Right kidney (tissue), 1 donor: Measurements from ENCODE around the gene PCDHGA8.
A peak's percentile ranks its signal among the peaks of the same experiment; 100 is the strongest.
"Not testable (repeated sequence)": the region's sequence is repeated elsewhere in the genome, so short reads cannot be mapped to it uniquely, and the experiment has no call there.

Experiments used
- DNase-seq: peaks from one replicate; pipeline ENCODE4 v3.0.0-alpha.2; 2016

PCDHGA8 gene

DNA sequence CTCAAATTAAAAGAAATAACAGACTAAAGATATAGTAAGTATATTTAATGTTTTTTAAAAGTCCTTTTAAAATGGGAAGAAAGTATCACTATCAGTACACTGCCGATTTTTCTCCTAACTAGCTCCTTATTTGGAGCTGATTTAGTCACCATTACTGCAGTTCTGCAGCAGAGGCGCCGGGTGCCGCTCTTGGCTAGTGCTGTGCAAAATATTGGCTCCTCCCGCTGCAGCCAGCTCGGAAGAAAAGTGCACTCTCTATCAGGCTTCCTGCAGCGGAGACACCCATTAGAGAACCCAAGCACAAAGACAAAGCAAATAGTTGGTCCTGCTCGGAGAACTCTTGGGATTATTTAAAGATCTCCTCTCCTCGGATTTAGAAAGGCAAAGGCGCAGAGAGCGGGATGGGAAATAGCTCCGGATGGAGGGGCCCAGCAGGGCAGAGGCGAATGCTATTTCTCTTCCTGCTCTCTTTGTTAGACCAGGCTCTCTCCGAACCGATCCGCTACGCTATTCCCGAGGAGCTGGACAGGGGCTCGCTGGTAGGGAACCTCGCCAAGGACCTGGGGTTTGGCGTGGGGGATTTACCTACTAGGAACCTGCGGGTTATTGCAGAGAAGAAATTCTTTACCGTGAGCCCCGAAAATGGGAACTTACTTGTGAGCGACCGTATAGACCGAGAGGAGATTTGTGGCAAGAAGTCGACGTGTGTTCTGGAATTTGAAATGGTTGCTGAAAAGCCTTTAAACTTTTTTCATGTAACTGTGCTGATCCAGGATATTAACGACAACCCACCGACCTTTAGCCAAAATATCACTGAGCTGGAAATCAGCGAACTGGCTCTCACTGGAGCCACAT lies 22.2 kb upstream of the PCDHGA8 start, which contains the start of gene PCDHGB3:
TSS of gene PCDHGB3 (plus strand) at position 249 of the 855 bp plus-strand sequence. CDS start at position 402, 153 bp downstream.
- no peak for DNase-seq

DNA sequence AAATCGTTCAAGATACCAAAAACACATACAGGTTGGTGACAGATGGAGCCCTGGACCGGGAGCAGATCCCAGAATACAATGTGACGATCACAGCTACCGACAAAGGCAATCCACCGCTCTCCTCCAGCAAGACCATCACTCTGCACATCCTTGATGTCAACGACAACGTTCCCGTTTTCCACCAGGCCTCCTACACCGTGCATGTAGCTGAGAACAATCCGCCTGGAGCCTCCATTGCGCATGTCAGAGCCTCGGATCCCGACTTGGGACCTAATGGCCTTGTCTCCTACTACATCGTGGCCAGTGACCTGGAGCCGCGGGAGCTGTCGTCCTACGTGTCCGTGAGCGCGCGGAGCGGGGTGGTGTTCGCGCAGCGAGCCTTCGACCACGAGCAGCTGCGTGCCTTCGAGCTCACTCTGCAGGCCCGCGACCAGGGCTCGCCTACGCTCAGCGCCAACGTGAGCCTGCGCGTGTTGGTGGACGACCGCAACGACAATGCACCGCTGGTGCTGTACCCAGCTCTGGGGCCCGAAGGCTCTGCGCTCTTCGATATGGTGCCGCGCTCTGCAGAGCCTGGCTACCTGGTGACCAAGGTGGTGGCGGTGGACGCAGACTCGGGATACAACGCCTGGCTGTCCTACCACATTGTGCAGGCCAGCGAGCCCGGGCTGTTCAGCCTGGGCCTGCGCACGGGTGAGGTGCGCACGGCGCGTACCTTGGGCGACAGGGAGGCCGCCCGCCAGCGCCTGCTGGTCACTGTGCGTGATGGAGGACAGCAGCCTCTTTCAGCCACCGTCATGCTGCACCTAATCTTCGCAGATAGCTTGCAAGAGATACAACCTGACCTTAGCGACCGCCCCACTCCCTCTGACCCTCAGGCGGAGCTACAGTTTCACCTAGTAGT lies 20.6 kb upstream of the PCDHGA8 start:
- DNase-seq = no peak

DNA sequence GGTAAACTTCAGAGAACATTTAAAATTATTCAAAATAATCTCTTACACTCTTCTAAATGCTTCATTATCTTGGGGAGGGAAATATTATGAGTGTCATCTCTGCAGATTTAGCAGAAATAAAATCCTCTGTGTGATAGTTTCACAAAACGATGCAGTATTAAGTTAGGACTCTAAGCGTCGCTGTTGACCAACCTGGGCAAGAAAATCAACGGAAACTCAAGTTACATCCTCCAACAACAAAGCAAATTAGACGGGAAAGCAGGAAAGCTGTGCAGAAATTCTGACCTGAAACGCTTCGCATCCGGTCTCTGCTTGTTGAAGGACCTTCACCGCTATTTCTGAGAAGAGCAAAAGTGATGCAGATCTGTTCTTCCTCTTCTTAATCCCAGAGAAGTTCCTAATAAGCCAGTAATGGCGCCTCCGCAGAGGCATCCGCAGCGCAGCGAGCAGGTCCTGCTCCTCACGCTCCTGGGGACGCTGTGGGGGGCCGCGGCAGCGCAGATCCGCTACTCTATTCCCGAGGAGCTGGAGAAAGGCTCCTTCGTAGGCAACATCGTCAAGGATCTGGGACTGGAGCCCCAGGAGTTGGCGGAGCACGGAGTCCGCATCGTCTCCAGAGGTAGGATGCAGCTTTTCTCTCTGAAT lies 18.6 kb upstream of the PCDHGA8 start, which contains the start of gene PCDHGA6:
TSS of gene PCDHGA6 (plus strand) at position 219 of the 645 bp plus-strand sequence. CDS start at position 412, 193 bp downstream.
- DNase-seq = peak; percentile 41

DNA sequence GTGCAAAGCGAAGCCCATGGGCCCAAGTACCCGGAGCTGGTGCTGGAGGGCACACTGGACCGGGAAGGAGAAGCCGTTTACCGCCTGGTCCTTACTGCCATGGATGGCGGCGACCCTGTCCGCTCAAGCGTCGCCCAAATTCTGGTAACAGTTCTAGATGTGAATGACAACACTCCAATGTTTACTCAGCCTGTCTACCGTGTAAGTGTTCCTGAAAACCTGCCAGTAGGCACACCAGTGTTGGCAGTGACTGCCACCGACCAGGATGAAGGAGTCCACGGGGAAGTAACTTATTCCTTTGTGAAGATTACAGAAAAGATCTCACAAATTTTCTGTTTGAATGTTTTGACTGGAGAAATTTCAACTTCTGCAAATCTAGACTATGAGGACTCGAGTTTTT lies 17.8 kb upstream of the PCDHGA8 start:
- no peak for DNase-seq

DNA sequence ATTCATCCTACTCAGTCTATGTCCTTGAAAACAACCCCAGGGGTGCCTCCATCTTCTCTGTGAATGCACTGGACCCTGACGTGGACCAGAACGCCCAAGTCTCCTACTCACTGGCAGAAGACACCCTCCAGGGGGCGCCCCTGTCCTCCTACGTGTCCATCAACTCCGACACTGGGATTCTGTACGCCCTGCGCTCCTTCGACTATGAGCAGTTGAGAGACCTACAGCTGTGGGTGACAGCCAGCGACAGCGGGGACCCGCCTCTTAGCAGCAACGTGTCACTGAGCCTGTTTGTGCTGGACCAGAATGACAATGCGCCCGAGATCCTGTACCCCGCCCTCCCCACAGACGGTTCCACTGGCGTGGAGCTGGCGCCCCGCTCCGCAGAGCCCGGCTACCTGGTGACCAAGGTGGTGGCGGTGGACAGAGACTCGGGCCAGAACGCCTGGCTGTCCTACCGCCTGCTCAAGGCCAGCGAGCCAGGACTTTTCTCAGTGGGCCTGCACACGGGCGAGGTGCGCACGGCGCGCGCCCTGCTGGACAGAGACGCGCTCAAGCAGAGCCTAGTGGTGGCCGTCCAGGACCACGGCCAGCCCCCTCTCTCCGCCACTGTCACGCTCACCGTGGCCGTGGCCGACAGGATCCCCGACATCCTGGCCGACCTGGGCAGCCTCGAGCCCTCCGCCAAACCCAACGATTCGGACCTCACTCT lies 16.8 kb upstream of the PCDHGA8 start:
- DNase-seq = not testable (repeated sequence)

DNA sequence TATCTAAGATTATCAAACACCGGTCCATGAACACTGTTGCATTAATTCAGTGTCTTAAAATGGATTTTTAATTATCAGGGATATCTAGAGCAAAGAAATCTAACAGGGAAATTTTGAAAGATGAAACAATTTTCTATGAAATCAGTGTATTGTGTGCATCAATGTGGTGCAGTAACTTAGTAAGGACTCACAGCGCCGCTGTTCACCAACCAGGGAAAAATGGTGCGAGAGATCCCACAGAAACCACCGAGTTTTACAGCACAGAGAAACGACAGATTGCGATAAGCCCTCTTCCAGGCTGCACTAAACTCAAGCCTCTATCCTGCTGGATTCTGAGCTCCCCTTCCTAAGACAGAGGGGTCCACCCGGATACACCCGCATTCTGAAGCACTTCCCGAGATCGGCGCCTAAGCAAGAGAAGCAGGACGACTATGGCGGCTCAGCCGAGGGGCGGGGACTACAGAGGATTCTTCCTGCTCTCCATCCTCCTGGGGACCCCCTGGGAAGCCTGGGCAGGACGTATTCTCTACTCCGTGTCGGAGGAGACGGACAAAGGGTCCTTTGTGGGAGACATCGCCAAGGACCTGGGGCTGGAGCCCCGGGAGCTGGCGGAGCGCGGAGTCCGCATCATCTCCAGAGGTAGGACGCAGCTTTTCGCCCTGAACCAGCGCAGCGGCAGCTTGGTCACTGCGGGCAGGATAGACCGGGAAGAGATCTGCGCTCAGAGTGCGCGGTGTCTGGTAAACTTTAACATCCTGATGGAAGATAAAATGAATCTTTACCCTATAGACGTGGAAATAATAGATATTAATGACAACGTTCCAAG lies 9.8 kb upstream of the PCDHGA8 start, which contains the start of gene PCDHGA7:
TSS of gene PCDHGA7 (plus strand) at position 274 of the 826 bp plus-strand sequence. CDS start at position 432, 158 bp downstream.
- peak; percentile 19 for DNase-seq

DNA sequence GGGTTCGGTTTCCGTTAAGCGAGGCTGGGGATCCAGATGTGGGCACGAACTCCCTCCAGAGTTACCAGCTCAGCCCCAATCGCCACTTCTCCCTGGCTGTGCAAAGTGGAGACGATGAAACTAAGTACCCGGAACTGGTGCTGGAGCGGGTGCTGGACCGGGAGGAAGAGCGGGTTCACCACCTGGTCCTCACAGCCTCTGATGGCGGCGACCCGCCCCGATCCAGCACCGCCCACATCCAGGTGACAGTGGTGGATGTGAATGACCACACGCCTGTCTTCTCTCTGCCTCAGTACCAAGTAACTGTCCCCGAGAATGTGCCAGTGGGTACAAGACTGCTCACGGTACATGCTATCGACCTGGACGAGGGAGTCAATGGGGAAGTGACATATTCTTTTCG lies 9.1 kb upstream of the PCDHGA8 start:
- DNase-seq = no peak

DNA sequence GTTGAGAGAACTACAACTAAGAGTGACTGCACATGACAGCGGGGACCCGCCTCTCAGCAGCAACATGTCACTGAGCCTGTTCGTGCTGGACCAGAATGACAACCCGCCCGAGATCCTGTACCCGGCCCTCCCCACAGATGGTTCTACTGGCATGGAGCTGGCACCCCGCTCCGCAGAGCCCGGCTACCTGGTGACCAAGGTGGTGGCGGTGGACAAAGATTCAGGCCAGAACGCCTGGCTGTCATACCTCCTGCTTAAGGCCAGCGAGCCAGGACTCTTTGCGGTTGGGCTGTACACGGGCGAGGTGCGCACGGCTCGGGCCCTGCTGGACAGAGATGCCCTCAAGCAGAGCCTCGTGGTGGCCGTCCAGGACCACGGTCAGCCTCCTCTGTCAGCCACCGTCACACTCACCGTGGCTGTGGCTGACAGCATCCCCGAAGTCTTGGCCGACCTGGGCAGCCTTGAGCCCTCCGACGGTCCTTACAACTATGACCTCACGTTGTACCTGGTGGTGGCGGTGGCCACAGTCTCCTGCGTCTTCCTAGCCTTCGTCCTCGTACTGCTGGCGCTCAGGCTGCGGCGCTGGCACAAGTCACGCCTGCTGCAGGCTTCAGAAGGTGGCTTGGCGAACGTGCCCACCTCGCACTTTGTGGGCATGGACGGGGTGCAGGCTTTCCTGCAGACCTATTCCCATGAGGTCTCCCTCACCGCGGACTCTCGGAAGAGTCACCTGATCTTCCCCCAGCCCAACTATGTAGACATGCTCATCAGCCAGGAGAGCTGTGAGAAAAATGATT lies 7.8 kb upstream of the PCDHGA8 start:
- DNase-seq = no peak

DNA sequence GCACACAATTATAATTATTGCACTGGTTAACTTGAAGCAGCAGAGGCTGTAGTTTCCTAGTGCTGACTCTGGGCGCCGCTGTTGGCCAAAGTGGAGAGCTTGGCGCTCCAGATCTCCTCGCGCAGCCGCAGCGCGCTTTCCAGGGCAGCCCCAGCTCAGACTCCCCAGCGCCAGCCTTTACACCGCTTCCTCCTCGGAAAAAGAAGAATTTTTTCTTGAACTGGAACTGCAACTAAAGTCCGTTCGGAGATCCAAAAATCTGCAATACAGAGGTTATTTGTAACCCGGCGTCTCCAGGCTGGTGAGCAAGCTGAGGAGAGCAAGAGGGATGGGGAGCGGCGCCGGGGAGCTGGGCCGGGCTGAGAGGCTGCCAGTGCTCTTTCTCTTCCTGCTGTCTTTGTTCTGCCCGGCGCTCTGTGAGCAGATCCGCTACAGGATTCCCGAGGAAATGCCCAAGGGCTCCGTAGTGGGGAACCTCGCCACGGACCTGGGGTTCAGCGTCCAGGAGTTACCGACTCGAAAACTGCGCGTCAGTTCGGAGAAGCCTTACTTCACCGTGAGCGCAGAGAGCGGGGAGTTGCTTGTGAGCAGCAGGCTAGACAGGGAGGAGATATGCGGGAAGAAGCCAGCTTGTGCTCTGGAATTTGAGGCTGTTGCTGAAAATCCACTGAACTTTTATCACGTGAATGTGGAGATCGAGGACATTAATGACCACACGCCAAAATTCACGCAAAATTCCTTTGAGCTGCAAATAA lies 4.7 kb upstream of the PCDHGA8 start, which contains the start of gene PCDHGB4:
TSS of gene PCDHGB4 (plus strand) at position 142 of the 755 bp plus-strand sequence. CDS start at position 329, 187 bp downstream.
- peak; percentile 20 for DNase-seq

DNA sequence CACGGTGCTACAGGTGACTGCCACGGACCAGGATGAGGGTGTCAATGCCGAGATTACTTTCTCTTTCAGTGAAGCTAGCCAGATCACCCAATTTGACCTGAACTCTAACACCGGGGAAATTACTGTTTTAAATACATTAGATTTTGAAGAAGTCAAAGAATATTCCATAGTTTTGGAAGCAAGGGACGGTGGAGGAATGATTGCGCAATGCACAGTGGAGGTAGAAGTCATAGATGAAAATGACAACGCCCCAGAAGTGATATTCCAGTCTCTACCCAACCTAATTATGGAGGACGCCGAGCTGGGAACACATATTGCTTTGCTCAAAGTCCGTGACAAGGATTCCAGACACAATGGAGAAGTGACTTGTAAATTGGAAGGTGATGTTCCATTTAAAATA lies 3.8 kb upstream of the PCDHGA8 start:
- DNase-seq = no peak

DNA sequence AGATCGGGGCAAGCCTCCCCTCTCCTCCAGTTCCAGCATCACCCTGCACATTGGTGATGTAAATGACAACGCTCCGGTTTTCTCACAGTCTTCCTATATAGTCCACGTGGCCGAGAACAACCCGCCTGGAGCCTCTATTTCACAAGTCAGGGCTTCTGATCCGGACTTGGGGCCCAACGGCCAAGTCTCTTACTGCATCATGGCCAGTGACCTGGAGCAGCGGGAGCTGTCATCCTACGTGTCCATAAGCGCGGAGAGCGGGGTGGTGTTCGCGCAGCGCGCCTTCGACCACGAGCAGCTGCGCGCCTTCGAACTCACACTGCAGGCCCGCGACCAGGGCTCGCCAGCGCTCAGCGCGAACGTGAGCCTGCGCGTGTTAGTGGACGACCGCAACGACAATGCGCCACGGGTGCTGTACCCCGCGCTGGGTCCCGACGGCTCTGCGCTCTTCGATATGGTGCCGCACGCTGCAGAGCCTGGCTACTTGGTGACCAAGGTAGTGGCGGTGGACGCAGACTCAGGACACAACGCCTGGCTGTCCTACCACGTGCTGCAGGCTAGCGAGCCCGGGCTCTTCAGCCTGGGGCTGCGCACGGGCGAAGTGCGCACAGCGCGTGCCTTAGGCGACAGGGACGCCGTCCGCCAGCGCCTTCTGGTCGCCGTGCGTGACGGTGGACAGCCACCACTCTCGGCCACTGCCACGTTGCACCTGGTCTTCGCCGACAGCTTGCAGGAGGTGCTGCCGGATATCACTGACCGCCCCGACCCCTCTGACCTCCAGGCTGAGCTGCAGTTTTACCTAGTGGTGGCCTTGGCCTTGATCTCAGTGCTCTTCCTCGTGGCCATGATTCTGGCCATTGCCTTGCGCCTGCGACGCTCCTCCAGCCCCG lies 3.0 kb upstream of the PCDHGA8 start:
- DNase-seq = no peak

DNA sequence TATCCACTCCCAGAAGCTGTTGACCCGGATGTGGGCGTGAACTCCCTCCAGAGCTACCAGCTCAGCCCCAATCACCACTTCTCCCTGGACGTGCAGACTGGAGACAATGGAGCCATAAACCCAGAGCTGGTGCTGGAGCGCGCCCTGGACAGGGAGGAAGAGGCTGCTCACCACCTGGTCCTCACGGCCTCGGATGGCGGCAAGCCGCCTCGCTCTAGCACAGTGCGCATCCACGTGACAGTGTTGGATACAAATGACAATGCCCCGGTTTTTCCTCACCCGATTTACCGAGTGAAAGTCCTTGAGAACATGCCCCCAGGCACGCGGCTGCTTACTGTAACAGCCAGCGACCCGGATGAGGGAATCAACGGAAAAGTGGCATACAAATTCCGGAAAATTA lies 834 bp downstream of the PCDHGA8 start:
- DNase-seq = no peak

DNA sequence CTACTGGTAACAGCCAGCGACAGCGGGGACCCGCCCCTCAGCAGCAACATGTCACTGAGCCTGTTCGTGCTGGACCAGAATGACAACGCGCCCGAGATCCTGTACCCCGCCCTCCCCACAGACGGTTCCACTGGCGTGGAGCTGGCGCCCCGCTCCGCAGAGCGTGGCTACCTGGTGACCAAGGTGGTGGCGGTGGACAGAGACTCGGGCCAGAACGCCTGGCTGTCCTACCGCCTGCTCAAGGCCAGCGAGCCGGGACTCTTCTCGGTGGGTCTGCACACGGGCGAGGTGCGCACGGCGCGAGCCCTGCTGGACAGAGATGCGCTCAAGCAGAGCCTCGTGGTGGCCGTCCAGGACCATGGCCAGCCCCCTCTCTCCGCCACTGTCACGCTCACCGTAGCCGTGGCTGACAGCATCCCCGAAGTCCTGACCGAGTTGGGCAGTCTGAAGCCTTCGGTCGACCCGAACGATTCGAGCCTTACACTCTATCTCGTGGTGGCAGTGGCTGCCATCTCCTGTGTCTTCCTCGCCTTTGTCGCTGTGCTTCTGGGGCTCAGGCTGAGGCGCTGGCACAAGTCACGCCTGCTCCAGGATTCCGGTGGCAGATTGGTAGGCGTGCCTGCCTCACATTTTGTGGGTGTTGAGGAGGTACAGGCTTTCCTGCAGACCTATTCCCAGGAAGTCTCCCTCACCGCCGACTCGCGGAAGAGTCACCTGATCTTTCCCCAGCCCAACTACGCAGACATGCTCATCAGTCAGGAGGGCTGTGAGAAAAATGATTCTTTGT lies 2.2 kb downstream of the PCDHGA8 start:
- DNase-seq = not testable (repeated sequence)

DNA sequence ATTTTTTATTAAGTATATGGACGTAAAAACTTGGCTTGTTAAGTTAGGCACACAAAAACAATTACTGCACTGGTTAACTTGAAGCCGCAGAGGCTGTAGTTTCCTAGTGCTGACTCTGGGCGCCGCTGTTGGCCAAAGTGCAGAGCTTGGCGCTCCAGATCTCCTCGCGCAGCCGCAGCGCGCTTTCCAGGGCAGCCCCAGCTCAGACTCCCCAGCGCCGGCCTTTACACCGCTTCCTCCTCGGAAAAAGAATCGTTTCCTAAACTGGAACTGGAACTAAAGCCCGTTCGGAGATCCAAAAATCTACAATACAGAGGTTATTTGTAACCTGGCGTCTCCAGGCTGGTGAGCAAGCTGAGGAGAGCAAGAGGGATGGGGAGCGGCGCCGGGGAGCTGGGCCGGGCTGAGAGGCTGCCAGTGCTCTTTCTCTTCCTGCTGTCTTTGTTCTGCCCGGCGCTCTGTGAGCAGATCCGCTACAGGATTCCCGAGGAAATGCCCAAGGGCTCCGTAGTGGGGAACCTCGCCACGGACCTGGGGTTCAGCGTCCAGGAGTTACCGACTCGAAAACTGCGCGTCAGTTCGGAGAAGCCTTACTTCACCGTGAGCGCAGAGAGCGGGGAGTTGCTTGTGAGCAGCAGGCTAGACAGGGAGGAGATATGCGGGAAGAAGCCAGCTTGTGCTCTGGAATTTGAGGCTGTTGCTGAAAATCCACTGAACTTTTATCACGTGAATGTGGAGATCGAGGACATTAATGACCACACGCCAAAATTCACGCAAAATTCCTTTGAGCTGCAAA lies 5.5 kb downstream of the PCDHGA8 start, which contains the start of gene PCDHGB5:
TSS of gene PCDHGB5 (plus strand) at position 192 of the 796 bp plus-strand sequence. CDS start at position 373, 181 bp downstream.
- DNase-seq = peak; percentile 41

DNA sequence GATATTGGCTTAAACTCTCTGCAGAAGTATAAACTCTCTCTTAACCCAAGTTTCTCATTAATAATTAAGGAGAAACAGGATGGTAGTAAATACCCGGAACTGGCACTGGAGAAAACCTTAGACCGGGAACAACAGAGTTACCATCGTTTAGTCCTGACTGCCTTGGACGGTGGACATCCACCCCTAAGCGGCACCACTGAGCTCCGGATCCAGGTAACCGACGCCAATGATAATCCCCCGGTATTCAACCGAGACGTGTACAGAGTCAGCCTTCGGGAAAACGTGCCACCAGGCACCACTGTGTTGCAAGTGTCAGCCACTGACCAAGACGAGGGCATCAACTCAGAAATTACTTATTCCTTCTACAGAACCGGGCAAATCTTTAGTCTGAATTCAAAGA lies 6.2 kb downstream of the PCDHGA8 start:
- DNase-seq = no peak
